SK-N-SH treated with all-trans-retinoic acid at 6 μM for 48 hours (cell line): ENCODE results near the gene OR51V1.

Experiments
- BACH2 ChIP-seq: fragments of 250-450 bp; sonication (Bioruptor Pico); IDR thresholded peaks from 2 replicates; pipeline ENCODE4 v1.9.0; 2021; ENCODE audit warnings: mild to moderate bottlenecking, borderline replicate concordance
- CSRNP3 ChIP-seq: fragments of 250-450 bp; sonication (Bioruptor Pico); IDR thresholded peaks from 2 replicates; pipeline ENCODE4 v1.5.1; 2021; ENCODE audit warnings: mild to moderate bottlenecking, moderate library complexity
- ESRRG ChIP-seq: fragments of 250-450 bp; sonication (Bioruptor Pico); IDR thresholded peaks from 2 replicates; pipeline ENCODE4 v1.6.1; 2021; ENCODE audit warnings: mild to moderate bottlenecking
- GLIS3 ChIP-seq: fragments of 250-450 bp; sonication (Bioruptor Pico); IDR thresholded peaks from 2 replicates; pipeline ENCODE4 v1.5.0; 2020; ENCODE audit warnings: mild to moderate bottlenecking, moderate library complexity
- PATZ1 ChIP-seq: fragments of 250-450 bp; sonication (Bioruptor Pico); IDR thresholded peaks from 2 replicates; pipeline ENCODE4 v1.8.0; 2020; ENCODE audit warnings: mild to moderate bottlenecking, moderate library complexity, borderline replicate concordance
- SNAI2 ChIP-seq: fragments of 250-450 bp; sonication (Bioruptor Pico); IDR thresholded peaks from 2 replicates; pipeline ENCODE4 v1.5.0; 2020; ENCODE audit warnings: mild to moderate bottlenecking, moderate library complexity
- TOX ChIP-seq: fragments of 250-450 bp; sonication (Bioruptor Pico); IDR thresholded peaks from 2 replicates; pipeline ENCODE4 v1.8.0; 2021; ENCODE audit warnings: mild to moderate bottlenecking, moderate library complexity, borderline replicate concordance
- ZFP30 ChIP-seq: fragments of 450-650 bp; formaldehyde crosslinking; IDR thresholded peaks from 2 replicates; pipeline ENCODE4 v1.5.0; 2022; ENCODE audit warnings: mild to moderate bottlenecking, moderate library complexity
- ZNF565 ChIP-seq: fragments of 450-650 bp; formaldehyde crosslinking; conservative IDR thresholded peaks from 2 replicates; pipeline ENCODE4 v1.5.0; 2020; ENCODE audit warnings: low read depth, mild to moderate bottlenecking, moderate library complexity

GRCh38 chr11:5232176-5232575 is 31.7 kb upstream of the OR51V1 start:
- TF ChIP-seq TOX (CRISPR knock-in tag) (no peak), ZFP30 (CRISPR knock-in tag) (no peak), CSRNP3 (CRISPR knock-in tag) (no peak), SNAI2 (CRISPR knock-in tag) (no peak), ESRRG (CRISPR knock-in tag) (no peak), ZNF565 (CRISPR knock-in tag) (no peak), GLIS3 (no peak), BACH2 (CRISPR knock-in tag) (no peak), PATZ1 (no peak)
